ENCODE data around the gene OPHN1.

OPHN1 gene

DNA sequence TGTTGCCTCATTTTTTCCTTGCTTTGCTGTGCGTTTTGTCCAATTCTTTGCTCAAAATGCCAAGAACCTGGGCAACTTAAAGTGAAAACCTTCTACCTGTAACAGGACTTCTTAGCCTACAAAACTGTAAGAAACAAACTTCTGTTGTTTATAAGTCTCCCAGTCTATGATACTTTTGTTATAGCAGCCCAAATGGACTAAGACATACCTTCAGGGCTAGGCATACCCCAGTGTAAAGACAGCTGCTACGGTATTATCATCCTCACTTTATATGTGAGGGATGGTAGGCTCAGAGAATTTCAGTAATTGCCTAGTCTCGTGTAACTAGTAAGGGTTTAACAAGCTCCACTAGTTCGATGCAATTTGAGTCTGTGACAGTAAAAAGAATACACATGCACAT, 6.0 kb upstream of the OPHN1 start:
- Mint-ChIP-seq H3K36me3 (no peaks in the 10 kb centered on the region), H3K27ac (no peak overlapping the region), H3K4me3 (no peak overlapping the region), H3K27me3 (peaks cover 7% of the 10 kb centered on the region), H3K9me3 (ENCODE audit: low read depth) (no peaks in the 10 kb centered on the region), H3K4me1 (ENCODE audit: low read depth) (peaks cover 9% of the 10 kb centered on the region)

DNA sequence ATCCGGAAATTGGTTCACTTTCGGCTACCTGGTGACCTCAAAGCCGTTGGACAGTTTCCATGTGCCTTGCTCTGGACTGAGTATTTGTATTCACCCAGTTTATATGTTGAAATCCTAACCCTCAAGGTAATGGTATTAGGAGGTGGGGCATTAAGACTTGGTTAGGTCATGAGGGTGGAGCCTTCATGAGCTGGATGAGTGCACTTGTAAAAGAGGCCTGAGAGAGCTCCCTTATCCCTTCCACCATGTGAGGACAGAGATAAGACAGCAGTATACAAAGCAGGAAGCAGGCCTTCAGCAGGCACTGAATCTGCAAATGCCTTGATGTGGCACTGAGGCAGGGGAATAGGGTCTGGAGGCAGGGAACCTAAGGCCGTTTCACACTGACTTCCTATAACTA, 5.3 kb upstream of the OPHN1 start:
- Mint-ChIP-seq H3K4me1 (ENCODE audit: low read depth) (peaks cover 10% of the 10 kb centered on the region), H3K36me3 (no peaks in the 10 kb centered on the region), H3K27ac (no peak overlapping the region), H3K4me3 (no peak overlapping the region), H3K9me3 (ENCODE audit: low read depth) (no peaks in the 10 kb centered on the region), H3K27me3 (peaks cover 7% of the 10 kb centered on the region)

DNA sequence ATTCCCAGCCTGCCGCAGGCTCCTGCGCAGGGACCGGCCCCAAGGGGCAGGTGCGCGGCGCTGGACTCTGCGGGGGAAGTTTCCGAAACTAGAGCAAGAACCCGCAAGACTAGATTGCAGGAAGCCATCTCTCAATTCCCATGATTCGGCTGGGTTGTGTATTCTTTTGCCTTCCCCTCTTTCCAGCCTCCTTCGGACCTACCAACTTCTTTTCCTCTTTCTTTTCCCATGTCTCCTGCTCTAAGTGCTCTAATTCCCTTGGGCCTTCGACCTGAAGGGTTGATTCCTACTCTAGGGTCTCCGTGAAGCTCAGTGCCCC, 645 bp upstream of the OPHN1 start:
- Mint-ChIP-seq H3K9me3 (ENCODE audit: low read depth) (no peaks in the 10 kb centered on the region), H3K4me3 (peak overlapping the region; percentile 79), H3K27me3 (peaks cover 18% of the 10 kb centered on the region), H3K27ac (no peak overlapping the region), H3K4me1 (ENCODE audit: low read depth) (peaks cover 7% of the 10 kb centered on the region), H3K36me3 (no peaks in the 10 kb centered on the region)

DNA sequence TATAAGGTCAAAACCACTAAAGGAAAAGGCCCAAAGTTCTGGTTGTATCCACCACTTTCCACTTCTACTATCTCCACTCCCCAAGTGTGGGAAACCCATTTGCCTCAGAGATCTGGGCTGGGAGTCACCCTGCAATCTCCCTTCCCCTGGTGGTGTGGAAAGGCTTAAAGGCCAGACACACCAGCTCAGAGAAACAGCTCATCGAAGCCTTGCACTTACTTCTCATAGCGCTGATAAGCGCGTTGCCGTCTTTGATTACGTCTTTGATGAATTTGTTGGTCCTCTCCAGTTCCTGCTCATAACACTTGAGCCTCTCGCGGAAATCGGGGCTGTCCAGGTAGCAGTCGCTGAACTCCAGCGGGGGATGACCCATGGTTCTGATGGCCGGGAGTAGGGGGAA, 647 bp downstream of the OPHN1 start:
- Mint-ChIP-seq H3K27ac (no peak overlapping the region), H3K27me3 (peaks cover 22% of the 10 kb centered on the region), H3K4me1 (ENCODE audit: low read depth) (peaks cover 7% of the 10 kb centered on the region), H3K9me3 (ENCODE audit: low read depth) (no peaks in the 10 kb centered on the region), H3K4me3 (peak overlapping the region; percentile 79), H3K36me3 (no peaks in the 10 kb centered on the region)

DNA sequence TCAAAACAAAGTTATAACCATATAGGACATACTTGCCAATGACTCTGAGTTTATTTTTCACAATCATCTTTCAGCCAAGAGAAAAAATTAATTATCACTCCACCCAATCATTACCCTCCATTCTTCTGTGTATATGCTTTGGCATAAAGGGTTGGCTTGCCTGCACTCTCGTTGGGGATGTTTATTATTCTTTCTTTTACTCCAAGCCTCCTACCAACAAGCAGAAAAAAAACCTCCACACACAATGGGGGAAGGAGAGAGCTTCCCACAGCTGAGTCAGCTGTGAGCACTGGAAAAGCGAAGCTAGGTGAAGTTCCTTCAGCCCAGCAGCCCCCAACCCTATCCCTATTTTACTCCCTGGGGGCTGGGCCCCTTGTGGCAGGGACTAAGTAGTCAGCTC, 1.5 kb downstream of the OPHN1 start:
- H3K4me3 Mint-ChIP-seq, result no peak overlapping the region
- no peak overlapping the region for H3K27ac Mint-ChIP-seq
- peaks cover 22% of the 10 kb centered on the region for H3K27me3 Mint-ChIP-seq

DNA sequence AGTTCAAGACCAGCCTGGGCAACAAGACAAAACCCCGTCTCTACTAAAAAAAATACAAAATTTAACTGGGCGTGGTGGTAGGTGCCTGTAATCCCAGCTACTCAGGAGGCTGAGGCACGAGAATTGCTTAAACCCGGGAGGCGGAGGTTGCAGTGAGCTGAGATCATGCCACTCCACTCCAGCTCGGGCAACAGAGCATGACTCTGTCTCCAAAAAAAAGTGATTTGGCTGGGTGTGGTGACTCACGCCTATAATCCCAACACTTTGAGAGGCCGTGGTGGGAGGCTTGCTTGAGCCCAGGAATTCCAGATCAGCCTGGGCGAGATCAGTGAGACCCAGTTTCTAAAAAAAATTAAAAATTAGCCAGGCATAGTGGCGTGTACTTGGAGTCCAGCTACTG, 4.1 kb downstream of the OPHN1 start:
- Mint-ChIP-seq H3K9me3 (ENCODE audit: low read depth) (no peaks in the 10 kb centered on the region), H3K4me3 (no peak overlapping the region), H3K4me1 (ENCODE audit: low read depth) (peaks cover 7% of the 10 kb centered on the region), H3K36me3 (no peaks in the 10 kb centered on the region), H3K27ac (no peak overlapping the region), H3K27me3 (peaks cover 14% of the 10 kb centered on the region)

More for the DNA sequence above, 1.5 kb downstream of the OPHN1 start:
- Mint-ChIP-seq H3K36me3 (no peaks in the 10 kb centered on the region), H3K4me1 (ENCODE audit: low read depth) (peaks cover 7% of the 10 kb centered on the region), H3K9me3 (ENCODE audit: low read depth) (no peaks in the 10 kb centered on the region)

DNA sequence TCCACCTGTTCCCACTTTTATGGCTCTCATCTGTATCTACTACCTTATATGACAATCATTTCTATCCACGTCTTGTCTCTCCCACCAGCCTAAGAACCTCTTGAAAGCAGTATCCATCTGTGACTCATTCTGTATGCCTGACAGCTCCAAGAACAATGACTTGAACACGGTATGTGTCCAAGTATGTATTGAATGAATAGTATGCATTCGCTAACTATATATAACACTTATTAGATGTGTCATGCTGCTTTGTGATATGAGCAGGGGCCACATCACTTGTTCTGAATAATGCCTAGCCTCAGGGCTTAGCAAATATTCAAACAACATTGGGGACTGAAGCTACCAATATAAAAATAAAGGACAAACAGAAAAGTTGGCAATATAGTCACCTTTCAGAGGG, 4.9 kb downstream of the OPHN1 start:
- H3K4me3 Mint-ChIP-seq, result no peak overlapping the region
- no peaks in the 10 kb centered on the region for H3K36me3 Mint-ChIP-seq
- H3K27me3 Mint-ChIP-seq, result peaks cover 14% of the 10 kb centered on the region
- H3K4me1 Mint-ChIP-seq (ENCODE audit: low read depth), result peaks cover 5% of the 10 kb centered on the region
- H3K9me3 Mint-ChIP-seq (ENCODE audit: low read depth), result no peaks in the 10 kb centered on the region
- H3K27ac Mint-ChIP-seq, result no peak overlapping the region

DNA sequence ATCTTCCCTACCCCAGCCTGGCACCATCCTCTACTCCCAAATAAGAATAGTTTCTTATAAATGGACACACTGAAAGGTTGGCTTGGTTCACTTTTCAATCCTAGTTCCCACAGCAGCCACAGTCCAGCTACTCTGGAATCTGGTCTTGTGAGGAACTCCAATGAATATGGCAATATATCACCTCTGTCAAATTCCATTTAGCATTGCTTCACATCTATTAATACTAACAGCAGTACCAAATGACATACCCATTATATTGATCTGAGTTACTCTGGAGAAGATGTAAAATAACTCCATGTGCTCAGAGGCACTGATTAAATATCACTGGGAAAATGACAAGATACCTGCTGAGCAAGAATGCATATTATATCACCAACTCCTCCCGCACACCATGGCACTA, 8.6 kb downstream of the OPHN1 start:
- H3K9me3 Mint-ChIP-seq (ENCODE audit: low read depth), result no peaks in the 10 kb centered on the region
- no peaks in the 10 kb centered on the region for H3K36me3 Mint-ChIP-seq
- no peaks in the 10 kb centered on the region for H3K4me1 Mint-ChIP-seq (ENCODE audit: low read depth)
- peaks cover 4% of the 10 kb centered on the region for H3K27me3 Mint-ChIP-seq
- H3K4me3 Mint-ChIP-seq, result no peak overlapping the region
- no peak overlapping the region for H3K27ac Mint-ChIP-seq

DNA sequence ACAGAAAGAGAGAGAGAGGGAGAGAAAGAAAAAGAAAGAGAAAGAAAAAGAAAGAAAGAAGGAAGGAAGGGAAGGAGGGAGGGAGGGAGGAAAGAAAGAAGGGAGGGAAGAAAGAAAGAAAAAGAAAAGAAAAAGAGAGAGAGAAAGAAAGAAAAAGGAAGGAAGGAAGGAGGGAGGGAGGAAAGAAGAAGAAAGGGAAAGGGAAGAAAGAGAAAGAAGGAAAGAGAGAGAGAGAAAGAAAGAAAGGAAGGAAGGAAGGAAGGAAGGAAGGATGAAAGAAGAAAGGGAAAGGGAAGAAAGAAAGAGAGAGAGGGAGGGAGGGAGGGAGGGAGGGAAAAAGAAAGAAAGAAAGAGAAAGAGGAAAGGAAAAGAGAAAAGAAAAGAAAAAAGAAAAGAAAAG, 10.8 kb downstream of the OPHN1 start:
- Mint-ChIP-seq H3K4me1 (ENCODE audit: low read depth) (no peaks in the 10 kb centered on the region), H3K36me3 (no peaks in the 10 kb centered on the region), H3K27ac (no peak overlapping the region), H3K4me3 (no peak overlapping the region), H3K9me3 (ENCODE audit: low read depth) (no peaks in the 10 kb centered on the region), H3K27me3 (peaks cover 1% of the 10 kb centered on the region)

DNA sequence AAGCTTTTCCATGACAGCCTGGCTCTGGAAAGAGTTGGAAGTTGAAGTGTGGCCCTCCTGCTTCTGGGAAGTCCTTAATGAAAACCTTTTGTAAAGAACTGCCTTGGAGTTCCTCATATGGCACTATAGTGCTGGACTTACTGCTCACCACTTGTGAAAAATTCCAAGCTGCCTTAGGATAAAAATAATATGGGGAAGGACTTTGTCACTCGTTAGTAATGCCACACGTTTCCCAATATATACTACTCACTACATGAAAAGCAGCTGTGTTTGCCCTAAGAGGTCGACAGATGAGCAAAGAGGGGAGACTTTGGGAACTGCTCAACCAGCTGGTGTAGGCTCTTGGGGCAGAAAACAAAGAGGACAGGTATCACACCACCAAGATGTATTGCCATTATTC, 11.7 kb downstream of the OPHN1 start:
- Mint-ChIP-seq H3K27me3 (peaks cover 1% of the 10 kb centered on the region), H3K4me1 (ENCODE audit: low read depth) (no peaks in the 10 kb centered on the region), H3K27ac (no peak overlapping the region), H3K36me3 (no peaks in the 10 kb centered on the region), H3K4me3 (no peak overlapping the region), H3K9me3 (ENCODE audit: low read depth) (no peaks in the 10 kb centered on the region)

DNA sequence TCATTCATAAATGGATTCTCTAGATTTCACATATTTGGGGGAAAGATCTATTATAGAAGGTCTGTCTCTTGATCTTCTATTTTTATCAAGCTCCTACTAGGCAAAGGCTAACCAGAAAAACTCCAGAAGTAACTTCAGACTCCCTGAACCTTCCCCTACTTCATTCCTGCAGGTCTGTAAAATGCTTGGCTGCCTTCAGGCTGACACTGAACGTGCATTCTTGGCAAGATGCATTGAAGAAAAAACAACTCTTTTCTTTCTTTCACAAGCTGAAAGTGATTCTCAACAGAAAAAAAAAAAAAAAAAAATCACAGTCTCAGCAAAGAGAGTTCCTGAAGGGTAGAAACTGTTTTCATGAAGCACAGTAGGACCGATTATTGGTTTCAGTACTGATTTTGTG, 12.7 kb downstream of the OPHN1 start:
- H3K36me3 Mint-ChIP-seq, result no peaks in the 10 kb centered on the region
- peaks cover 3% of the 10 kb centered on the region for H3K27me3 Mint-ChIP-seq
- no peak overlapping the region for H3K27ac Mint-ChIP-seq
- H3K4me1 Mint-ChIP-seq (ENCODE audit: low read depth), result no peaks in the 10 kb centered on the region
- H3K4me3 Mint-ChIP-seq, result no peak overlapping the region
- H3K9me3 Mint-ChIP-seq (ENCODE audit: low read depth), result no peaks in the 10 kb centered on the region

DNA sequence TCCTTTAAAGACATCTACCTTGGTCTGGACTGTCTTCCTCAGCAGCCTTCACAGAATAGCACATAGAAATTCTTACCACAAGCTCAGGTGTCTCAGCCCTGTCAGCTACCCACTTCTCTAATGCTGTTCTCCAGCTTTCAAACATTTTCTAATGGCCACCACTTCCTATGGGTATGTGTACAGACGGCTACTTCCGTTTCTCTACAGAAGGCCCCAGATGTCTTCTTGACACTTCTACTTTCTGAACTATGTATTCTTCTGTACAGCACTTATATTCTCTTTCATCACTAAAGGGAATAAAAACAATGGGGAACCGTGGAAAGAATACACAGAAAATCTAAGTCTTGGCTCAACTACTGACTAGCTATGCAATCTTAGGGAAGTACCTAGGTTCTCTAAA, 13.3 kb downstream of the OPHN1 start:
- Mint-ChIP-seq H3K4me3 (no peak overlapping the region), H3K4me1 (ENCODE audit: low read depth) (no peaks in the 10 kb centered on the region), H3K36me3 (no peaks in the 10 kb centered on the region)

DNA sequence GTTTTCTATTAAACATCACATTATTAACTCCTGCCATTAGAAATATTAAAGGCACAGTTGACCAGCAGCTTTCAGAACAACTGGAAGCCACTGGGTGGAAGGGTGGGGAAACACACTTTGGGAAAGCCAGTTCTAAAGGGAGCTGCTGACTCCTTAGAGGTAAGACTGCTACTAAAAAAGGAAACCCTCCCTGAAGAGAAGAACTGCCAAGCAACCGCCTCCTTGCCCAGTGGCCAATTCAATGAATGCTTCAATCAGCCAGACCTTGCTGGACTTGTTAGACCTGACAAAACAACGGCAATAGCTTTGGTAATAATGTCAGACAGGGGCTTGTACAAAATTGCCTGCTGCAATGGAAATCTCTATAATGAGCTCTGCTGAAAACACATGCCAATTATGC, 15.6 kb downstream of the OPHN1 start:
- no peak overlapping the region for H3K27ac Mint-ChIP-seq
- H3K27me3 Mint-ChIP-seq, result peaks cover 3% of the 10 kb centered on the region
- H3K36me3 Mint-ChIP-seq, result no peaks in the 10 kb centered on the region
- no peaks in the 10 kb centered on the region for H3K4me1 Mint-ChIP-seq (ENCODE audit: low read depth)
- no peak overlapping the region for H3K4me3 Mint-ChIP-seq
- no peaks in the 10 kb centered on the region for H3K9me3 Mint-ChIP-seq (ENCODE audit: low read depth)

More for the DNA sequence above, 13.3 kb downstream of the OPHN1 start:
- Mint-ChIP-seq H3K27ac (no peak overlapping the region), H3K9me3 (ENCODE audit: low read depth) (no peaks in the 10 kb centered on the region), H3K27me3 (peaks cover 3% of the 10 kb centered on the region)

DNA sequence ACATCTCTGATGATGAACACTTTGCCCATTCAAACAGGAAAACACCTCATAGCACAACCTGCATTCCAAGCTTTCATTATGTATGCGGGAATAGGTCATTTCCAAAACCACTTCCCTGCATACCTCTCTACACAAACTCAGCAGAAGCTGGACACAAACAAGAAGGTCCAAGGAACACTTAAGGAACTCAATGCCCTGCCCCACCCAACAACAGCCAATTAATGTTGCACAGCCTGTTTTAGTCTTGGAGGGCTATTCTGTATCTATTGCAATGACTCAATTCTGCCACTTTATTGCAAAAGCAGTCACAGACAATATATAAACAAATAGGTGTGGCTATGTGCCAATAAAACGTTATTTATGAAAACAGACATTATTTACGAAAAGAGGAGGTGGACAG, 16.7 kb downstream of the OPHN1 start:
- no peaks in the 10 kb centered on the region for H3K36me3 Mint-ChIP-seq
- no peaks in the 10 kb centered on the region for H3K4me1 Mint-ChIP-seq (ENCODE audit: low read depth)
- no peak overlapping the region for H3K27ac Mint-ChIP-seq
- peaks cover 3% of the 10 kb centered on the region for H3K27me3 Mint-ChIP-seq
- no peak overlapping the region for H3K4me3 Mint-ChIP-seq
- H3K9me3 Mint-ChIP-seq (ENCODE audit: low read depth), result no peaks in the 10 kb centered on the region

DNA sequence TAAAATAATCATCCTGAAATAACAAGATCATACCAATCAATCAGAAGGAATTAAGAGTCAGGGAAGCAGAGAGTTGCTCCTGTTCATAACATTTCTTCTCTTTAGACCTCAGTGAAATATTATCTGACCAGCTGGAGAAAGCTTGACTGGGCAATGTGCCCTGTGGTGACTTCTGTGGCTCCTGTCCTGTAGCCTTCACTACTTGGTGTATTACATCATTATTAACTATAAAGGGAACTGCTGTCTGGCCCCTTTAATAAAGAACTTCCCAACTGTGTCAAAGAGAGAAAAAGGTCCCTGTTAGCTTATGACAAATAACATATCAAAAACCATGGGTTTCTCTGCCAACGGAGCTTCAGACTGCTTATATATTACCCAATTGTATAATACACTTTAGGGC, 18.0 kb downstream of the OPHN1 start:
- no peaks in the 10 kb centered on the region for H3K4me1 Mint-ChIP-seq (ENCODE audit: low read depth)
- H3K4me3 Mint-ChIP-seq, result no peak overlapping the region
- H3K36me3 Mint-ChIP-seq, result no peaks in the 10 kb centered on the region
- no peaks in the 10 kb centered on the region for H3K9me3 Mint-ChIP-seq (ENCODE audit: low read depth)
- peaks cover 3% of the 10 kb centered on the region for H3K27me3 Mint-ChIP-seq
- H3K27ac Mint-ChIP-seq, result no peak overlapping the region

DNA sequence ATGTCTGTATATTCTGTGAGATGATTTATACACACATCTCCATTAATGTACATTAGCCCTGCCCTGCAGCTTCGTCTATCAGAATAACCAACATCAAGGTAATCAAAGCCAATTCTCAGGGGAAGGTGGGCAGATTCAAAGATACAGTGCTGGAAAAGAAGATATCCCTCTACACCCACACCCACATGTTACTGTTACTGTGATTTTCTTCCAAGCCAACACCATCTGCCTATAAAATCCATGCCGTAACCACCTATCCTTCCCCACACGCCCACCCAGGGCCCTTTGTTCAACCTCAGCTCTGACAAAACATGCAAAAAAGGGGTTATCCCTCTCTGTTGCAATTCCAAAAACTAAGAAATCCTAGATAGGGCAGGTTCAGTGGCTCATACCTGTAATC, 20.0 kb downstream of the OPHN1 start:
- Mint-ChIP-seq H3K27me3 (peaks cover 2% of the 10 kb centered on the region), H3K4me1 (ENCODE audit: low read depth) (no peaks in the 10 kb centered on the region), H3K27ac (no peak overlapping the region), H3K36me3 (no peaks in the 10 kb centered on the region), H3K4me3 (no peak overlapping the region), H3K9me3 (ENCODE audit: low read depth) (no peaks in the 10 kb centered on the region)

DNA sequence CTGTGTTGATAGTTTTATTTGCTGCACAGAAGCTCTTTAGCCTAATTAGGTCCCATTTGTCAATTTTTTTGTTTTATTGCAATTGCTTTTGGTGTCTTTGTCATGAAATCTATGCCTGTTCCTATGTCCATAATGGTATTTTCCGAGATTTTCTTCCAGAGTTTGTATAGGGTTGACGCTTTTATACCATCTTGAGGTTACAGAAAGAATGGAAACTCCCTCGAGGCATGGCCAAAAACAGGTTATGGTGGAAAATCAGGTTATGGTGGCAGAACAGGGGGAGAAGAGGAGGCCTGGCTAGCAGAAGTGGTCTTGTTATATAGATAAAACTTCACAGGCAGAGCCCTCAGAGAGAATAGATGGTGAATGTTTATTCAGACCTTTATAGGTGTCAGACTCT, 21.6 kb downstream of the OPHN1 start:
- no peak overlapping the region for H3K27ac Mint-ChIP-seq
- peaks cover 2% of the 10 kb centered on the region for H3K27me3 Mint-ChIP-seq
- no peaks in the 10 kb centered on the region for H3K9me3 Mint-ChIP-seq (ENCODE audit: low read depth)
- H3K36me3 Mint-ChIP-seq, result no peaks in the 10 kb centered on the region
- no peak overlapping the region for H3K4me3 Mint-ChIP-seq
- no peaks in the 10 kb centered on the region for H3K4me1 Mint-ChIP-seq (ENCODE audit: low read depth)

All from activated naive CD8-positive, alpha-beta T cell (primary cell).